Esophagus muscularis mucosa (tissue), 4 donors: ENCODE data around the gene NKAIN2. TPM values are rescaled to one million over a fixed set of nuclear protein-coding genes. Genes with fewer than 3 reads are reported as not detected.
"Not testable (repeated sequence)": the region's sequence is repeated elsewhere in the genome, so short reads cannot be mapped to it uniquely, and the experiment has no call there.

ENCODE experiments used
- DNase-seq: peaks from one replicate; pipeline ENCODE4 v3.0.0-alpha.2; 2017; ENCODE audit errors: extremely low spot score
- H3K27ac ChIP-seq, 4 donors: fragments of 200-600 bp; sonication (generic); replicated peaks in 1 of 4; 1 replicate in 3 of 4; 2 replicates in 1 of 4; pipeline ENCODE4 v1.5.1; 2016 to 2019; ENCODE audit warnings: mild to moderate bottlenecking in 1 of 4
- H3K27me3 ChIP-seq, 4 donors: fragments of 200-600 bp; sonication (generic); one replicate each; pipeline versions ENCODE4 v1.5.1 to v1.6.0; 2016 to 2019
- H3K36me3 ChIP-seq, 4 donors: fragments of 200-600 bp; sonication (generic); one replicate each; pipeline ENCODE4 v1.5.1; 2016 to 2019
- H3K4me1 ChIP-seq, 4 donors: fragments of 200-600 bp; sonication (generic); one replicate each; pipeline ENCODE4 v1.5.1; 2016 to 2019
- H3K4me3 ChIP-seq, 4 donors: fragments of 200-600 bp; sonication (generic); 1 replicate in 2 of 4; 2 replicates in 2 of 4; pipeline ENCODE4 v1.5.1; 2016 to 2019; ENCODE audit warnings: mild to moderate bottlenecking in 4 of 4, moderate library complexity in 1 of 4
- H3K9me3 ChIP-seq, 4 donors: fragments of 200-600 bp; sonication (generic); 1 replicate in 3 of 4; 2 replicates in 1 of 4; pipeline ENCODE4 v1.5.1; 2016 to 2019
- CTCF ChIP-seq, 3 experiments: fragments of 200-600 bp in 2 of 3; fragments of 450-650 bp in 1 of 3; sonication (generic) in 2 of 3; IDR thresholded peaks; one replicate each; pipeline ENCODE4 v1.5.1; 2017 to 2019; ENCODE audit warnings: antibody characterized with exemption in 3 of 3, mild to moderate bottlenecking in 2 of 3, moderate library complexity in 1 of 3
- EP300 ChIP-seq: sonication (generic); formaldehyde crosslinking; IDR thresholded peaks from one replicate; pipeline ENCODE4 v1.6.1; 2017; ENCODE audit warnings: antibody characterized with exemption
- POLR2A ChIP-seq: fragments of 450-650 bp; IDR thresholded peaks from one replicate; pipeline ENCODE4 v1.6.1; 2017; ENCODE audit warnings: antibody characterized with exemption, moderate library complexity, mild to moderate bottlenecking, low read depth
- POLR2AphosphoS5 ChIP-seq, 2 donors: sonication (generic); formaldehyde crosslinking; IDR thresholded peaks; one replicate each; pipeline ENCODE4 v1.6.1; 2017; ENCODE audit warnings: antibody characterized with exemption in 2 of 2
- WGBS: methylation state at CpG from one replicate; pipeline ENCODE4 v1.1.5; 2018; 5-methylcytosine and 5-hydroxymethylcytosine counted together
- intact Hi-C: fragments of 100-400 bp; cut with DNase I; formaldehyde crosslinking; loops from one replicate; pipeline ENCODE4 v1.15.1; 2023
- total RNA-seq, 4 donors: library from RNA; depleted of rRNA; stranded (reverse); fragments of >200 nt; gene quantifications; one replicate each; pipeline versions ENCODE4 v1.1.0 to v1.2.1, GENCODE V29; 2016

Gene NKAIN2
- total RNA-seq, 4 donors from 2014 or later = 0.11 to 0.66 (median 0.13) TPM; not detected in 1

- 83% methylated on average over 4 of the region's 4 CpGs for WGBS
These were observed 530.7 kb downstream of the NKAIN2 start for GRCh38 chr6:124334359-124334758.

GRCh38 chr6:124339610-124340334 lies 536.1 kb downstream of the NKAIN2 start:
- Histone ChIP-seq H3K27me3 (no peaks in the 10 kb centered on the region), H3K4me1 (no peaks in the 10 kb centered on the region), H3K4me3 (no peak overlapping the region), H3K36me3 (no peaks in the 10 kb centered on the region), H3K9me3 (no peaks in the 10 kb centered on the region), H3K27ac (no peak overlapping the region)
- intact Hi-C loops = loop anchor here (10.0 kb wide), 1 partner anchor 355 kb away; no protein-coding TSS in a partner anchor
- 87% methylated on average over 5 of the region's 5 CpGs for WGBS
- DNase-seq = no peak
- TF ChIP-seq POLR2A = no peak
- TF ChIP-seq CTCF (IDR thresholded peaks at IDR 0.05) = no peak
- no peak for TF ChIP-seq EP300
- no peak for TF ChIP-seq POLR2AphosphoS5 (IDR thresholded peaks at IDR 0.05)

More at GRCh38 chr6:124334359-124334758, 530.7 kb downstream of the NKAIN2 start:
- H3K36me3 ChIP-seq = no peaks in the 10 kb centered on the region
- H3K9me3 ChIP-seq = no peaks in the 10 kb centered on the region
- TF ChIP-seq POLR2A (no peak), POLR2AphosphoS5 (IDR thresholded peaks at IDR 0.05) (no peak), CTCF (IDR thresholded peaks at IDR 0.05) (no peak), EP300 (no peak)
- no peak overlapping the region for H3K4me3 ChIP-seq
- H3K27ac ChIP-seq = no peak overlapping the region
- DNase-seq = no peak
- no peaks in the 10 kb centered on the region for H3K4me1 ChIP-seq
- H3K27me3 ChIP-seq = no peaks in the 10 kb centered on the region
- intact Hi-C loops = loop anchor here (10.0 kb wide), 1 partner anchor 360 kb away; no protein-coding TSS in a partner anchor

DNA sequence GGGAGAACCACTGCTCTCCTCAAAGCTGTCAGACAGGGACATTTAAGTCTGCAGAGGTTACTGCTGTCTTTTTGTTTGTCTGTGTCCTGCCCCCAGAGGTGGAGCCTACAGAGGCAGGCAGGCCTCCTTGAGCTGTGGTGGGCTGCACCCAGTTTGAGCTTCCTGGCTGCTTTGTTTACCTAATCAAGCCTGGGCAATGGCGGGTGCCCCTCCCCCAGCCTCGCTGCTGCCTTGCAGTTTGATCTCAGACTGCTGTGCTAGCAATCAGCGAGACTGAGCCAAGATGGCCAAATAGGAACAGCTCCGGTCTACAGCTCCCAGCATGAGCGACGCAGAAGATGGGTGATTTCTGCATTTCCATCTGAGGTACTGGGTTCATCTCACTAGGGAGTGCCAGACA lies 544.7 kb downstream of the NKAIN2 start:
- H3K4me3 ChIP-seq, H3K9me3 ChIP-seq, H3K27me3 ChIP-seq, DNase-seq, H3K36me3 ChIP-seq, H3K4me1 ChIP-seq, H3K27ac ChIP-seq: not testable (repeated sequence)
- intact Hi-C loops = loop anchor here (5.0 kb wide), 1 partner anchor 364 kb away; no protein-coding TSS in a partner anchor
- WGBS = 100% methylated on average over 2 of the region's 6 CpGs

GRCh38 chr6:124355146-124355545 lies 551.5 kb downstream of the NKAIN2 start:
- intact Hi-C loops = no loop called here
- Histone ChIP-seq H3K36me3 (no peaks in the 10 kb centered on the region), H3K27ac (no peak overlapping the region), H3K9me3 (no peaks in the 10 kb centered on the region), H3K27me3 (no peaks in the 10 kb centered on the region), H3K4me1 (no peaks in the 10 kb centered on the region), H3K4me3 (no peak overlapping the region)
- WGBS = 93% methylated on average over 4 of the region's 4 CpGs
- no peak for DNase-seq
- TF ChIP-seq EP300 (no peak), POLR2AphosphoS5 (IDR thresholded peaks at IDR 0.05) (no peak), CTCF (IDR thresholded peaks at IDR 0.05) (no peak), POLR2A (no peak)

- Histone ChIP-seq H3K9me3 (no peaks in the 10 kb centered on the region), H3K27ac (no peak overlapping the region), H3K27me3 (no peaks in the 10 kb centered on the region), H3K4me1 (no peaks in the 10 kb centered on the region), H3K4me3 (no peak overlapping the region), H3K36me3 (no peaks in the 10 kb centered on the region)
- no peak for DNase-seq
- intact Hi-C loops = no loop called here
- 82% methylated on average over 5 of the region's 5 CpGs for WGBS
- no peak for TF ChIP-seq CTCF (IDR thresholded peaks at IDR 0.05)
These were observed 552.7 kb downstream of the NKAIN2 start for GRCh38 chr6:124356276-124356810.
